ENCODE results near the gene NINL.
"Not testable (repeated sequence)": the region's sequence is repeated elsewhere in the genome, so short reads cannot be mapped to it uniquely, and the experiment has no call there.

NINL gene

DNA sequence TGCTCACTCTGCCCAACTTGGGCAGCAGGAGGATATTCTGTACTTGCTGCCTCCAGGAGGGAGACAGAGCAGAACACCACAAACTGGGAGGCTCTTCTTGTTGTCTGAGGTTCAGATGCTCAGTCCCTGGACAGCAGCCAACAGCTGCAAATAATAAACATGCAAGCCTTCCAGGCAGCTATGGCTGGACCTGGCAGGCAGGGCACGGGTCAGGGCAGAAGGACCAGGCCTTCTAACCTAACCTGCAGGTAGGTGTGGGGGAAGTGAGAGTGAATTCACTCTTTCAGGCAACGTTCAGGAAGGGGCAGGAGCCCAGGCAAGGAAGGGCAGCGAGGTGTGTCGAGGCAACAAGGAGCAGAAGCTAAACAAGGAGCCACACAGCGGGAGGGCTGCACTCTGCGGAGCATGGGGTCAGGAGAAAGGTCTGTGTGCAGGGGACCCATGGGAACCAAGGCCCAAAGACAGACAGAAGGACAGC is 31.5 kb downstream of the NINL start:
- no peak for DNase-seq (ENCODE audit: low read depth in 2 of 3, low spot score in 1 of 3)

DNA sequence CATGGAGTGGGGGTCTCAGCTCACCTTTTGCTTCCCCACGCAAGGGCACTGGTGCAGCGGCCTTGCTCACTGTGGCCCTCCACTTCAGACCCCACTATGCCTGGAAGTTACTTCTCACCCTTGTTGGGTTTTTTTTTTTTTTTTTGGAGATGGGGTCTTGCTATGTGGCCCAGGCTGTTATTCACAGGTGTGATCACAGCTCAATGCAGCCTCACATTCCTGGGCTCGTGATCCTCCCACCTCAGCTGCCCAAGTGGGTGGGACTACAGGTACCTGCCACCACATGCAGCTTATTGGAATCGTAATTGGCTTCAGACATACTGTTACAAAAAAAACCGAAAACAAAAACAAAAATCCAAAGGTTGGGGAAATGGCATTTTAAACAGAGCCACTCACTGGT is 32.4 kb downstream of the NINL start:
- no peak for DNase-seq (ENCODE audit: low read depth in 2 of 3, low spot score in 1 of 3)

DNA sequence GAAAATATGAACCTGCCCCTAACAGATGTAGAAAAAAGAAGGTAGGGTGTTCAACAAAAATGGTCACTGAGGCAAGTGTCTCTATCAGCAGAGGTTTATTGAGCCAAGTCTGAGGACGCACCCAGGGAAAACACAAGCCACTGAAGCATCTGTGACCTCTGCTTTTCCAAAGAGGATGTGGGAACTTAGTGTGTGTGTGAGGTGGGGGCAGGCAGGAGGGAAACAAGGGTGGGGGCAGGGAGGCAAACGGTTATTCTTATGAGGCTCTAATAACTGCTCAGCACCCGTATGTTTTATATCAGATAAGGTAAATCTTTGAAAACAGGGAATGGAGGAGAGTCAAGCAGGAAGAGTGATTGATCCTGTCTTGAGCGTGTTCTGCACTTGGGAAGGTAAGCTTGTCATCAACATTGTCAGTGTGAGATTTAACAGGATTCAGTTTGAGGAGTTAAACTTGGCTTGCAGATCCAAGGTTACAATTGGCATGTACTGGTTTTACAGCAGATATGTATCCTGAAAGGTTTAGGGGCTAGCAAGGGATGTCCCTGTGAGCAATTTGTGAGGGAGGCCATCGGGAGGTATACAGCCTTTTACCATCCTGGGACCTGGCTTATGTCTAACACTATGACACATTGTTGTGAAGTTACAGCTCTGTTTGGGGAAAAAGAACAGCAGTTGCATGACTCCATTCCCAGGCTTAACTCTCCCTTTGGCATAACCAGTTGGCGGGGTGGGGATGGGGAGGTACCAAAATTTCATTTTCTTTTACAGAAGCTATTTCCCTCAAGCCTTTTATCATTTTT is 33.7 kb downstream of the NINL start:
- no peak for DNase-seq (ENCODE audit: low read depth in 2 of 3, low spot score in 1 of 3)

GRCh38 chr20:25550645-25551337 is 34.5 kb downstream of the NINL start:
- not testable (repeated sequence) for DNase-seq (ENCODE audit: low read depth in 2 of 3, low spot score in 1 of 3)

- DNase-seq (ENCODE audit: low read depth in 2 of 3, low spot score in 1 of 3): no peak
Measured at GRCh38 chr20:25549843-25550477, 35.4 kb downstream of the NINL start.

- no peak for DNase-seq (ENCODE audit: low read depth in 2 of 3, low spot score in 1 of 3)
Measured at GRCh38 chr20:25549172-25549773, 36.1 kb downstream of the NINL start.

- no peak for DNase-seq (ENCODE audit: low read depth in 2 of 3, low spot score in 1 of 3)
Measured at GRCh38 chr20:25548613-25549086, 36.7 kb downstream of the NINL start.

DNA sequence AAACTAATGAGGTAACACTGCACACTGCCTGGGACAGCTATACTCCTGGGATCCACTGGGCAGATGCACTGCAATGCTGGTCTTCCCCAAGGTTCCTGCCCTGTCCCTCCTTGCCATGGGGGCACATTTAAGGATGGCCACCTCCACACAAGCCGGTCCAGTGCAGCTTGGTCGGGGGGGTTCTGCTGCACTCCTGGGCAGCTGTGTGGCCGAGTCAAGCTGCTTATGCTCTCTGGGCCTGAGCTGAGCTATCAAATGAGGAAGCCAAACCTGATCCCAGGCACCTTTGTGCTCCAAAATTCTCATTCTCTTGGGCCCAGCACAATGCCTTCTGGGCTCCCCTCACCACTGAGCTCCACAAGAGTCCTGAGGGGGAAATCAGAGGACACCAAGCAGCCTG is 37.3 kb downstream of the NINL start:
- DNase-seq (ENCODE audit: low read depth in 2 of 3, low spot score in 1 of 3): no peak

- no peak for DNase-seq (ENCODE audit: low read depth in 2 of 3, low spot score in 1 of 3)
Measured at GRCh38 chr20:25547063-25547462, 38.3 kb downstream of the NINL start.

GRCh38 chr20:25546048-25546447 is 39.3 kb downstream of the NINL start:
- no peak for DNase-seq (ENCODE audit: low read depth in 2 of 3, low spot score in 1 of 3)

GRCh38 chr20:25545171-25545570 is 40.2 kb downstream of the NINL start:
- DNase-seq (ENCODE audit: low read depth in 2 of 3, low spot score in 1 of 3): no peak

DNA sequence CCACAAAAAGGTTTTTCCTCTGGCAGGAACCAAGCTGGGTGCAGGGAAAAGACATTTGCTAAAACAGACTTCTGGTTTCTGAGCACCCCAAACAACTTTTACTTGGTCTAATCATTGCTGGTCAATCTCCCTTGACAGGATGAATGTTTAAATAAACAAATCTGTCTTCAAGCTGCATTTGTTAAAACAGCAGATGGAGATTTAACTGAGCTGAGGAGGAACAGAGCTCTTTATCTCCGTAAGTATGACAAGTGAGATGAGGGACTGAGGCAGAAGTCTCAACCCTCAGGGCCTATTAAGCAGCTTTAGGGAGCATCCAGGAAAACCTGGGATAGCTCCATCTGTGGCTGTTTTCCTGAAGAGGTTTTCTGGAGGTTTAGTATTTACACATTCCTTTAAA is 40.6 kb downstream of the NINL start:
- no peak for DNase-seq (ENCODE audit: low read depth in 2 of 3, low spot score in 1 of 3)

- no peak for DNase-seq (ENCODE audit: low read depth in 2 of 3, low spot score in 1 of 3)
Measured at GRCh38 chr20:25544311-25544710, 41.0 kb downstream of the NINL start.

GRCh38 chr20:25543068-25543467 is 42.3 kb downstream of the NINL start:
- no peak for DNase-seq (ENCODE audit: low read depth in 2 of 3, low spot score in 1 of 3)

- no peak for DNase-seq (ENCODE audit: low read depth in 2 of 3, low spot score in 1 of 3)
Measured at GRCh38 chr20:25541676-25542075, 43.7 kb downstream of the NINL start.

DNA sequence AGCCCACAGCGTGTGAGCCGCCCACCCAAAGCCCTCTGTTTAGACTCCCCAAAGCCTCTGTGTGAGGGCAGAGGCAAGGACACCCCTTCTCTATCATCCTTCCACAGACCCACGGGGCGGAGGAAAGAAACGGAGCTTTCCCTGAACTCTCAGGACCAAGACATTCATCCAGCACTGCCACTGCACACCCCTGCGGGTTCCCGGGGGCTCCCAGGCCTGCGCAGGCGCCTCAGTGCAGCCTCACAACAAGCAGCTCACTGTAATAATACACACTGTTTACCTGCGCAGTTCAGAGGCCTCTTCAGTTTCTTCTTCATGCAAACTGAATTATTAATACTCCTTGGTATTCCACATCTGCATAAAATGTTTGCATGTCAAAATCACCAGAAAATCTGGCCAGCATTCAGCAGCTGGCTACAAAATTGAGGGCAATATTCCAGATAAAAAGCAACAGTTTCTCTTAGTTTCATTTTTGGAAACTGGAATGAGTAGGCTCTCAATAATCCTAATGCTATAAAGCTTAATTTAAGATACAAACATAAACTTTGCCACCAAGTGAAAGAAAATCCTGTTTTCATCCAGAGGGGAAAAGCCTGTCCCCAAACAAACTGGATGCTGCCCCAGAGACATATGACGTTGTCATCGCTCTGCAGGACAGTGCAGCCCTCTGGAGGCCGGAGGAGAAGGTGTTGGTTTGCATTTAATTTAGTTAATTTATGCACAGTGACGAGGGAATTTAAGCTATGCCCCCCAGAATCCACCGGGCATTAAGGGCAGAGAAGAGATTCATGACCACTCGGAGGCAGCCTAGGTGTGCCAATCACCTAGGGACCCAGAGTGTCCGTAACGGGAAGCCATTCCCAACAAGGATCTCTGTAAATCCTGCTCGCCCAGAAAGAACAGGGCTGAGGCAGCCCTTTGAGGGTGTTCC is 45.3 kb downstream of the NINL start:
- DNase-seq (ENCODE audit: low read depth in 2 of 3, low spot score in 1 of 3): no peak

DNA sequence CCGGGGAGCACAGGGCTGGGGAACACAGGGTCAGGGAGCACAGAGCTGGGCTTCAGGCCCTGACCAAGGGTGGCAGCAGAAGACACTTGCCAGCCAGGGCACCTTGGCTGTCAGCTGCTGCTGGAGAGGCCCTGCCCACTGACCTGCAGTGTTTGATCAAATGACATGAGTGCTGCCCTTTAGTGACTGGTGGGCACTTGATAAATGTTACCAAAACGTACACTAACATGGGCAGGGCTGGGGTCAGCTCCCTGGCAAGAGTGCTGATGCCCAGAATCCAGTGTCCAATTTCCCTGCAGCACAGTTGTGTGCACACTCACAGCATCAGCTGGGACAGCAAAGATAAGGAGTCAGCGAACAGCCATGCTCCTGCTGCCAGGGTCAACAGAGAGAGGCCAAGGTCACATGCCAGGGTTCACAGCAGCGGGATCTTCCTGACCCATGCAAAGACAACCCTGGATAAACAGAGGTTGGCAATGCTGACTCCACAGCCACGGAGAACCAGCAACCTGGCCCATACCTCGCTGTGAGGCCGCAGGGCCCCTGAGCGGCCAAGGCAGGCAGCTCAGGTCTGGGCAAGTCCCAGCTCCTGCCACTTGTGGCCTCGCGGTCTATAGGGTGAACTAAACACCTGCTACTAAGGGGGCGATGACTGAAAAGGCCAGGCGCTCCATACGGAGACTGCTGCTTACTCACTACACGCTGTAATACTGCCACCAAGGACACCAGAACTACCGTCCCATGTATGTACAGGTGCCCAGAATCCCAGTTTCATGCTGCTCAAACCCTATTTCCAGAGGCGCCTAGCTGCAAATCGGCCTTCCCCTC is 46.3 kb downstream of the NINL start:
- no peak for DNase-seq (ENCODE audit: low read depth in 2 of 3, low spot score in 1 of 3)

DNA sequence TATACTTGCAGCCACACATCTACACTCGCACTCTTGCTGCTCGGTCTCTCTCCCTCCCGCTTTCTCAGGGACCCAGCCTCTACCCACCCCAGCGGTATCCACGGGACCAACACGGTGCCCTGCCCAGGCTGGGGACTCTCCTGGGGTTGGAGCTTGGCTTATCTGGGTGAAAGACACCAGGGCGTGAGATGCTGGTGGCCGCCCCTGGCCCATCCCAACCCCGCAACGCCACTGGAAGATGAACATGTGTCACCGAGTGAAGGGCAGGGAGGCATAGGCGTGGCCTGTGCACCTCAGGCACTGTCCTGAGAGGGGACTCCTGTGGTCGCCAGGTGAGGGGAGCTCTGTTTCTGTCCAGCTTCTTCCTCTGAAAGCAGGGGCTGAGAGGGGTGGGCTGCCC is 47.4 kb downstream of the NINL start:
- no peak for DNase-seq (ENCODE audit: low read depth in 2 of 3, low spot score in 1 of 3)

DNA sequence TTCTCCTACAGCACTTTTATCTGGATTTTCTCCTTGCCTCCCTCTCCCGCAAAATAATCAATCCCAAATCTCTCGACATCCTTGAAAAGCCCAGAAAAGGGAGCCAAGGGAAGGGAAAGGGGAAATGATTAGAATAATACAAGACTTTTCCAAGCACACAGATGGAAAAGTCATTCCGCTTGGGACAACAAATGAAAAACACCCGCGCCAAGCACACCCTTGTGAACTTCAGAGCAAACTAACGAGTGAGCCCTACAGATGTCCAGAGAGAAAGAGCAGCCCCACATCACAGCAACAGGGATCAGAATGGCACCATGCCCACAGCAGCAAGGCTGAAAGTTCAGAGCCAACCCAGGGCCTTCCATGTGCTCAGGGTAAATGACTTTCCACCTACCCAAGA is 49.6 kb downstream of the NINL start:
- DNase-seq (ENCODE audit: low read depth in 2 of 3, low spot score in 1 of 3): no peak

- no peak for DNase-seq (ENCODE audit: low read depth in 2 of 3, low spot score in 1 of 3)
Measured at GRCh38 chr20:25534845-25535244, 50.5 kb downstream of the NINL start.

Data from stimulated activated CD4-positive, alpha-beta T cell treated with anti-CD3 and anti-CD28 coated beads, Interleukin-12 subunit alpha, Interleukin-12 subunit beta, amount 100 ng/mL, for 48 hours (primary cell).